GM19455 (cell line): Measurements from ENCODE around the gene ATP13A3.
A peak's percentile ranks its signal among the peaks of the same experiment; 100 is the strongest.
"Not testable (repeated sequence)": the region's sequence is repeated elsewhere in the genome, so short reads cannot be mapped to it uniquely, and the experiment has no call there.

ENCODE experiments used
- ATAC-seq: cut with Tn5 transposase; IDR thresholded peaks from one replicate; pipeline ENCODE4 v1.9.1; 2021; ENCODE audit not compliant: unreplicated experiment

Gene ATP13A3

GRCh38 chr3:194486540-194487288 is at the start of gene ATP13A3:
TSS of gene ATP13A3 (minus strand) at chr3:194487002. CDS start at chr3:194462190, 24,812 bp downstream.
- ATAC-seq: peak; percentile 64

GRCh38 chr3:194535199-194535598 is 48.4 kb upstream of the ATP13A3 start:
- not testable (repeated sequence) for ATAC-seq

- no peak for ATAC-seq
These were observed 47.4 kb upstream of the ATP13A3 start for GRCh38 chr3:194534243-194534642.

- ATAC-seq: no peak
These were observed 45.8 kb upstream of the ATP13A3 start for GRCh38 chr3:194532591-194532990.

- no peak for ATAC-seq
These were observed 40.9 kb upstream of the ATP13A3 start for GRCh38 chr3:194527726-194528125.

- ATAC-seq: no peak
These were observed 39.4 kb upstream of the ATP13A3 start for GRCh38 chr3:194526164-194526563.

- no peak for ATAC-seq
These were observed 35.8 kb upstream of the ATP13A3 start for GRCh38 chr3:194522579-194523046.

- no peak for ATAC-seq
These were observed 34.9 kb upstream of the ATP13A3 start for GRCh38 chr3:194521510-194522260.

- ATAC-seq: not testable (repeated sequence)
These were observed 33.9 kb upstream of the ATP13A3 start for GRCh38 chr3:194520682-194521162.

- not testable (repeated sequence) for ATAC-seq
These were observed 33.4 kb upstream of the ATP13A3 start for GRCh38 chr3:194520201-194520600.

GRCh38 chr3:194518652-194519051 is 31.9 kb upstream of the ATP13A3 start:
- ATAC-seq: no peak

GRCh38 chr3:194517333-194517732 is 30.5 kb upstream of the ATP13A3 start:
- no peak for ATAC-seq

GRCh38 chr3:194514626-194515025 is 27.8 kb upstream of the ATP13A3 start:
- ATAC-seq: no peak

- no peak for ATAC-seq
These were observed 26.2 kb upstream of the ATP13A3 start for GRCh38 chr3:194512895-194513601.

GRCh38 chr3:194508491-194509453 is 22.0 kb upstream of the ATP13A3 start:
- no peak for ATAC-seq

GRCh38 chr3:194507571-194507970 is 20.8 kb upstream of the ATP13A3 start:
- no peak for ATAC-seq

GRCh38 chr3:194505791-194506415 is 19.1 kb upstream of the ATP13A3 start:
- ATAC-seq: no peak

GRCh38 chr3:194504861-194505260 is 18.1 kb upstream of the ATP13A3 start:
- ATAC-seq: no peak

- ATAC-seq: no peak
These were observed 17.3 kb upstream of the ATP13A3 start for GRCh38 chr3:194504146-194504545.

GRCh38 chr3:194503081-194503531 is 16.3 kb upstream of the ATP13A3 start:
- ATAC-seq: no peak
